Gastrocnemius medialis (tissue), 4 donors: Measurements from ENCODE around the gene ERC2.

Experiments
- CTCF ChIP-seq, 5 experiments: fragments of 450-650 bp in 3 of 5; fragments of 200-600 bp in 2 of 5; sonication (generic) in 2 of 5; IDR thresholded peaks in 4 of 5; conservative IDR thresholded peaks in 1 of 5; 1 replicate in 4 of 5; 2 replicates in 1 of 5; pipeline ENCODE4 v1.5.1; 2016 to 2019; ENCODE audit warnings: antibody characterized with exemption in 5 of 5, mild to moderate bottlenecking in 3 of 5, moderate library complexity in 3 of 5
- POLR2A ChIP-seq, 2 donors: fragments of 450-650 bp; IDR thresholded peaks; one replicate each; pipeline ENCODE4 v1.6.1; 2017; ENCODE audit warnings: antibody characterized with exemption in 2 of 2, mild to moderate bottlenecking in 2 of 2, moderate library complexity in 2 of 2

GRCh38 chr3:55723653-55724406 is 744.4 kb downstream of the ERC2 start:
- TF ChIP-seq CTCF (IDR thresholded peaks at IDR 0.05 in 4 of 5, conservative IDR thresholded peaks at IDR 0.05 in 1 of 5): no peak
- no peak for TF ChIP-seq POLR2A (IDR thresholded peaks at IDR 0.05)
